ENCODE data around the gene GDF10.

GDF10 gene

GRCh38 chr10:47294057-47294456 lies 5.9 kb upstream of the GDF10 start:
- DNase-seq (ENCODE audit: low spot score): no peak

GRCh38 chr10:47294501-47294900 lies 5.5 kb upstream of the GDF10 start:
- no peak for DNase-seq (ENCODE audit: low spot score)

- no peak for DNase-seq (ENCODE audit: low spot score)
Observed at GRCh38 chr10:47295411-47295810, 4.6 kb upstream of the GDF10 start.

GRCh38 chr10:47296156-47296894 lies 3.7 kb upstream of the GDF10 start:
- no peak for DNase-seq (ENCODE audit: low spot score)

GRCh38 chr10:47296941-47297340 lies 3.1 kb upstream of the GDF10 start:
- no peak for DNase-seq (ENCODE audit: low spot score)

GRCh38 chr10:47297866-47298540 lies 2.0 kb upstream of the GDF10 start:
- no peak for DNase-seq (ENCODE audit: low spot score)

- no peak for DNase-seq (ENCODE audit: low spot score)
Observed at GRCh38 chr10:47298715-47299114, 1.3 kb upstream of the GDF10 start.

GRCh38 chr10:47300429-47300931 lies 483 bp downstream of the GDF10 start:
- no peak for DNase-seq (ENCODE audit: low spot score)

GRCh38 chr10:47301833-47302232 lies 1.8 kb downstream of the GDF10 start:
- no peak for DNase-seq (ENCODE audit: low spot score)

- no peak for DNase-seq (ENCODE audit: low spot score)
Observed at GRCh38 chr10:47303105-47303504, 3.1 kb downstream of the GDF10 start.

GRCh38 chr10:47303866-47304265 lies 3.9 kb downstream of the GDF10 start:
- DNase-seq (ENCODE audit: low spot score): no peak

GRCh38 chr10:47305566-47305965 lies 5.6 kb downstream of the GDF10 start:
- no peak for DNase-seq (ENCODE audit: low spot score)

- no peak for DNase-seq (ENCODE audit: low spot score)
Observed at GRCh38 chr10:47306387-47307210, 6.6 kb downstream of the GDF10 start.

GRCh38 chr10:47307381-47307780 lies 7.4 kb downstream of the GDF10 start:
- DNase-seq (ENCODE audit: low spot score): no peak

GRCh38 chr10:47308775-47309174 lies 8.8 kb downstream of the GDF10 start:
- no peak for DNase-seq (ENCODE audit: low spot score)

- DNase-seq (ENCODE audit: low spot score): no peak
Observed at GRCh38 chr10:47309408-47310089, 9.6 kb downstream of the GDF10 start.

- no peak for DNase-seq (ENCODE audit: low spot score)
Observed at GRCh38 chr10:47310090-47310505, 10.1 kb downstream of the GDF10 start.

- no peak for DNase-seq (ENCODE audit: low spot score)
Observed at GRCh38 chr10:47311193-47311931, 11.4 kb downstream of the GDF10 start.

GRCh38 chr10:47311932-47312662 lies 12.1 kb downstream of the GDF10 start:
- DNase-seq (ENCODE audit: low spot score): peak; percentile 85

GRCh38 chr10:47312663-47312995 lies 12.6 kb downstream of the GDF10 start:
- DNase-seq (ENCODE audit: low spot score): no peak

All from RKO (cell line).